ENCODE measurements around the gene SPINDOC.

DNA sequence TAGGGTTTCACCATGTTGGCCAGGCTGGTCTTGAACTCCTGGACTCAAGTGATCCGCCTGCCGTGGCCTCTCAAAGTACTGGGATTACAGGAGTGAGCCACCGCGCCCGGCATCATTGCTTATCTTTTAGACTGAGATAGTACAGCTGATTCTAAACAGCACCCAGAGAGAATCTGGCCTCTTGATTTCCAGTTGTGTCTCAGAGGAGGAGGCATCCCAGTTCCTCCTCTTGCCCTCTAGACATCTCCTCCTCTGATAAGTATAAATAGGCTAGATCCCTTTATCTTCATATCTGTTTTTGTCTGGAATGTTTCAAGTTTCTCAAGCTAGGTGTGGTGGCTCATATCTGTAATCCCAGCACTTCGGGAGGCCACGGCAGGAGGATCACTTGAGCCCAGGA lies 32.7 kb downstream of the SPINDOC start:
- TF ChIP-seq, protein P1, sequence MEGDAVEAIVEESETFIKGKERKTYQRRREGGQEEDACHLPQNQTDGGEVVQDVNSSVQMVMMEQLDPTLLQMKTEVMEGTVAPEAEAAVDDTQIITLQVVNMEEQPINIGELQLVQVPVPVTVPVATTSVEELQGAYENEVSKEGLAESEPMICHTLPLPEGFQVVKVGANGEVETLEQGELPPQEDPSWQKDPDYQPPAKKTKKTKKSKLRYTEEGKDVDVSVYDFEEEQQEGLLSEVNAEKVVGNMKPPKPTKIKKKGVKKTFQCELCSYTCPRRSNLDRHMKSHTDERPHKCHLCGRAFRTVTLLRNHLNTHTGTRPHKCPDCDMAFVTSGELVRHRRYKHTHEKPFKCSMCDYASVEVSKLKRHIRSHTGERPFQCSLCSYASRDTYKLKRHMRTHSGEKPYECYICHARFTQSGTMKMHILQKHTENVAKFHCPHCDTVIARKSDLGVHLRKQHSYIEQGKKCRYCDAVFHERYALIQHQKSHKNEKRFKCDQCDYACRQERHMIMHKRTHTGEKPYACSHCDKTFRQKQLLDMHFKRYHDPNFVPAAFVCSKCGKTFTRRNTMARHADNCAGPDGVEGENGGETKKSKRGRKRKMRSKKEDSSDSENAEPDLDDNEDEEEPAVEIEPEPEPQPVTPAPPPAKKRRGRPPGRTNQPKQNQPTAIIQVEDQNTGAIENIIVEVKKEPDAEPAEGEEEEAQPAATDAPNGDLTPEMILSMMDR (IDR thresholded peaks at IDR 0.05): no peak
- no peak for TF ChIP-seq POLR2A (IDR thresholded peaks at IDR 0.05)
